ENCODE data around the gene AUTS2.

- TF ChIP-seq, protein P1, sequence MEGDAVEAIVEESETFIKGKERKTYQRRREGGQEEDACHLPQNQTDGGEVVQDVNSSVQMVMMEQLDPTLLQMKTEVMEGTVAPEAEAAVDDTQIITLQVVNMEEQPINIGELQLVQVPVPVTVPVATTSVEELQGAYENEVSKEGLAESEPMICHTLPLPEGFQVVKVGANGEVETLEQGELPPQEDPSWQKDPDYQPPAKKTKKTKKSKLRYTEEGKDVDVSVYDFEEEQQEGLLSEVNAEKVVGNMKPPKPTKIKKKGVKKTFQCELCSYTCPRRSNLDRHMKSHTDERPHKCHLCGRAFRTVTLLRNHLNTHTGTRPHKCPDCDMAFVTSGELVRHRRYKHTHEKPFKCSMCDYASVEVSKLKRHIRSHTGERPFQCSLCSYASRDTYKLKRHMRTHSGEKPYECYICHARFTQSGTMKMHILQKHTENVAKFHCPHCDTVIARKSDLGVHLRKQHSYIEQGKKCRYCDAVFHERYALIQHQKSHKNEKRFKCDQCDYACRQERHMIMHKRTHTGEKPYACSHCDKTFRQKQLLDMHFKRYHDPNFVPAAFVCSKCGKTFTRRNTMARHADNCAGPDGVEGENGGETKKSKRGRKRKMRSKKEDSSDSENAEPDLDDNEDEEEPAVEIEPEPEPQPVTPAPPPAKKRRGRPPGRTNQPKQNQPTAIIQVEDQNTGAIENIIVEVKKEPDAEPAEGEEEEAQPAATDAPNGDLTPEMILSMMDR (IDR thresholded peaks at IDR 0.05), result no peak
- TF ChIP-seq POLR2AphosphoS5 (IDR thresholded peaks at IDR 0.05) (no peak), POLR2A (IDR thresholded peaks at IDR 0.05) (no peak)
Measured at GRCh38 chr7:70477036-70478010, 879.0 kb downstream of the AUTS2 start.

Measured in breast epithelium (tissue), 3 donors.